Neural cell (in vitro differentiated cells): ENCODE data around the gene GMPPB.
"Not testable (repeated sequence)": the region's sequence is repeated elsewhere in the genome, so short reads cannot be mapped to it uniquely, and the experiment has no call there.

Source experiments
- EP300 ChIP-seq: fragments of 450-650 bp; conservative IDR thresholded peaks from 2 replicates; pipeline ENCODE4 v1.6.1; 2014; ENCODE audit warnings: antibody characterized with exemption, mild to moderate bottlenecking, moderate library complexity; ENCODE audit not compliant: poor library complexity, severe bottlenecking
- MXI1 ChIP-seq: fragments of 450-650 bp; conservative IDR thresholded peaks from 2 replicates; pipeline ENCODE4 v1.6.1; 2014; ENCODE audit warnings: antibody characterized with exemption, mild to moderate bottlenecking; ENCODE audit not compliant: poor library complexity, severe bottlenecking
- RAD21 ChIP-seq: fragments of 450-650 bp; conservative IDR thresholded peaks from 2 replicates; pipeline ENCODE4 v1.6.1; 2014; ENCODE audit warnings: antibody characterized with exemption, mild to moderate bottlenecking, moderate library complexity
- TF ChIP-seq, protein P1 (sequence below): fragments of 450-650 bp; IDR thresholded peaks from 2 replicates; pipeline ENCODE4 v1.5.1; 2014; ENCODE audit warnings: antibody characterized with exemption, mild to moderate bottlenecking, moderate library complexity; ENCODE audit not compliant: poor library complexity, severe bottlenecking

GRCh38 chr3:49685103-49685502 is 38.6 kb downstream of the GMPPB start:
- TF ChIP-seq, protein P1, sequence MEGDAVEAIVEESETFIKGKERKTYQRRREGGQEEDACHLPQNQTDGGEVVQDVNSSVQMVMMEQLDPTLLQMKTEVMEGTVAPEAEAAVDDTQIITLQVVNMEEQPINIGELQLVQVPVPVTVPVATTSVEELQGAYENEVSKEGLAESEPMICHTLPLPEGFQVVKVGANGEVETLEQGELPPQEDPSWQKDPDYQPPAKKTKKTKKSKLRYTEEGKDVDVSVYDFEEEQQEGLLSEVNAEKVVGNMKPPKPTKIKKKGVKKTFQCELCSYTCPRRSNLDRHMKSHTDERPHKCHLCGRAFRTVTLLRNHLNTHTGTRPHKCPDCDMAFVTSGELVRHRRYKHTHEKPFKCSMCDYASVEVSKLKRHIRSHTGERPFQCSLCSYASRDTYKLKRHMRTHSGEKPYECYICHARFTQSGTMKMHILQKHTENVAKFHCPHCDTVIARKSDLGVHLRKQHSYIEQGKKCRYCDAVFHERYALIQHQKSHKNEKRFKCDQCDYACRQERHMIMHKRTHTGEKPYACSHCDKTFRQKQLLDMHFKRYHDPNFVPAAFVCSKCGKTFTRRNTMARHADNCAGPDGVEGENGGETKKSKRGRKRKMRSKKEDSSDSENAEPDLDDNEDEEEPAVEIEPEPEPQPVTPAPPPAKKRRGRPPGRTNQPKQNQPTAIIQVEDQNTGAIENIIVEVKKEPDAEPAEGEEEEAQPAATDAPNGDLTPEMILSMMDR = not testable (repeated sequence)
- TF ChIP-seq MXI1, RAD21, EP300: not testable (repeated sequence)
